SK-N-DZ (cell line): ENCODE data around the gene TRIM72. TPM values are rescaled to one million over a fixed set of nuclear protein-coding genes. Genes with fewer than 3 reads are reported as not detected.
"Not testable (repeated sequence)": the region's sequence is repeated elsewhere in the genome, so short reads cannot be mapped to it uniquely, and the experiment has no call there.

Experiments
- DNase-seq: peaks from one replicate; pipeline ENCODE4 v3.0.0-alpha.2; 2015; ENCODE audit warnings: low spot score
- polyA plus RNA-seq, 2 experiments: library from polyadenylated mRNA; depleted of rRNA; stranded (reverse); fragments of >200 nt; gene quantifications; 2 replicates each; pipeline ENCODE4 v1.2.3, GENCODE V29; 2014

TRIM72 gene, protein sequence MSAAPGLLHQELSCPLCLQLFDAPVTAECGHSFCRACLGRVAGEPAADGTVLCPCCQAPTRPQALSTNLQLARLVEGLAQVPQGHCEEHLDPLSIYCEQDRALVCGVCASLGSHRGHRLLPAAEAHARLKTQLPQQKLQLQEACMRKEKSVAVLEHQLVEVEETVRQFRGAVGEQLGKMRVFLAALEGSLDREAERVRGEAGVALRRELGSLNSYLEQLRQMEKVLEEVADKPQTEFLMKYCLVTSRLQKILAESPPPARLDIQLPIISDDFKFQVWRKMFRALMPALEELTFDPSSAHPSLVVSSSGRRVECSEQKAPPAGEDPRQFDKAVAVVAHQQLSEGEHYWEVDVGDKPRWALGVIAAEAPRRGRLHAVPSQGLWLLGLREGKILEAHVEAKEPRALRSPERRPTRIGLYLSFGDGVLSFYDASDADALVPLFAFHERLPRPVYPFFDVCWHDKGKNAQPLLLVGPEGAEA
- 0.01 TPM in 1 of 2 replicates, not detected in the other for polyA plus RNA-seq (2014; cell fraction: cytosol; rRNA removed)
- 0.06 TPM in 1 of 2 replicates, not detected in the other for polyA plus RNA-seq (2014; cell fraction: nucleus; rRNA removed)

DNA sequence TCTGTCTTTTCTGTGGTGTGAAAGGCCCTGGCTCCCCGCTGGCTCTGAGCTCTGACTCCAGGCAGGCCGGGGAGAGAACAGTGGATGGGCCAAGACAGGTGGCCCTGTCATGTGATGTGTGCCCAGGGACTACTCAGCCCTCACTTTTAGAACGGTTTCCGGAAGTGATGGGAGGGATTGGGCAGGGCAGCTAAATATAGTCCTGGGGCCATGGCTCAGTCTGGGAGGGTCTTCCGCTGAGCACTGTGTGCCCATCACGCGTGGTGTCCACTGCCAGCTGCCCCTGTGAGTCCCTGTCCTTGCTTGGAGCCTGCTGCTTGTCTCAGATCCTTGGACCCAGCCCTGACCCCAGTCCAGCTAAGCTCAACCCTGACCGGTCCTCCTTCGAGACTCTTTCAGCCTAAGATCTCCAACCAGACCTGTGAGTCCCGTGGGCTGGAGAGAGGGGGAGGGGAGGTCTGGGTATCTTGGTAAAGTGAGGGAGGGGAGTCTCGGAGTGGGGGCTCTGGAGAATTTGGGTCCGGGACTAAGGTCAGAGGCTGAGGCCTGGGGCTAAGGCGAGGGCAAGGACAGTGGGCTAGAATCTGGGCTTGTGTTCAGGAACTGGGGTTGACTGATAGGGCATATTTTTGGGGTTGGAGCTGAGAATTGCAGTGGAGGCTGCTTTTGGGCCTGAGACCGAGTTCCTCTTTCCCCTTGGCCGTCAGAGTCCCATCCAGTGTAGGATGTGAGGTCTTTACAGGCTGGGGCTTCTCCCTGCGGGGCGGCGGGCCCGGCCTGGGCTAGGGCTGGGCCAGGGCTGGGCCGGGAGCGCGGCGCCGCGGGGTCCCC is at the start of gene TRIM72:
TRIM72 (plus strand) TSS at position 243 of the 831 bp plus-strand sequence. CDS start 620 bp downstream, outside the sequence.
- DNase-seq: no peak

DNA sequence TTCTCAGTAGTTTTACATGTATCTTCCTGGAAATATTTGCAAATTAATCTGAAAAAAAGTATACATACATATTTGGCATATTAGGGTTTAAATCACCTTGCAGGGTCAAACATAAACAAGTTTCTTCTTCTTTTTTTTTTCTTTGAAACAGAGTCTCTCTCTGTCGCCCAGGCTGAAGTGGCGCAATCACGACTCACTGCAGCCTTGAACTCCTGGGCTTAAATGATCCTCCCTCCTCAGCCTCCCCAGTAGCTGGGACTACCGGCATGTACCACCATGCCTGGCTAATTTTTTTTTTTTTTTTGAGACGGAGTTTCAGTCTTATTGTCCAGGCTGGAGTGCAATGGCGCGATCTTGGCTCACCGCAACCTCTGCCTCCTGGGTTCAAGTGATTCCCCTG is 46.6 kb upstream of the TRIM72 start:
- DNase-seq: no peak

- DNase-seq: no peak
Observed at GRCh38 chr16:31168848-31169247, 45.1 kb upstream of the TRIM72 start.

- not testable (repeated sequence) for DNase-seq
Observed at GRCh38 chr16:31170048-31170447, 43.9 kb upstream of the TRIM72 start.

DNA sequence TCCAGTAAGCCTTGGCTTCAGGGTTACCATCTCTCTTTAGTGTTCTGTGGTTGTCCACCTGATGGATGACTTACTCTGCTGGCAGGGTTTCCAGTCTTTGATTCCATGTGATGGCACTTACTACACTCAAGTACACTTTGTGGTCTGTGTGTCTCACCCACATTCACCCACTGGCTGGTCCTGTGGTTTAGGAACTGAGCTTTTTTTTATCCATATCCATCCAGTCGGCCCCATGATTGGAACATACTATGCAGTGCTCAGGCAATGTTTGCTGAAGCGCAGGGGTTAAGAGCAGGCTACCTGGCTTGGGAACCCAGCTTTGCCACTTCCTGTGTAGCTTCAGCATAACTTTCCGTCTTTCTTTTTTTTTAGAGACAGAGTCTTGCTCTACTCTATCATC is 36.8 kb upstream of the TRIM72 start:
- DNase-seq: no peak

DNA sequence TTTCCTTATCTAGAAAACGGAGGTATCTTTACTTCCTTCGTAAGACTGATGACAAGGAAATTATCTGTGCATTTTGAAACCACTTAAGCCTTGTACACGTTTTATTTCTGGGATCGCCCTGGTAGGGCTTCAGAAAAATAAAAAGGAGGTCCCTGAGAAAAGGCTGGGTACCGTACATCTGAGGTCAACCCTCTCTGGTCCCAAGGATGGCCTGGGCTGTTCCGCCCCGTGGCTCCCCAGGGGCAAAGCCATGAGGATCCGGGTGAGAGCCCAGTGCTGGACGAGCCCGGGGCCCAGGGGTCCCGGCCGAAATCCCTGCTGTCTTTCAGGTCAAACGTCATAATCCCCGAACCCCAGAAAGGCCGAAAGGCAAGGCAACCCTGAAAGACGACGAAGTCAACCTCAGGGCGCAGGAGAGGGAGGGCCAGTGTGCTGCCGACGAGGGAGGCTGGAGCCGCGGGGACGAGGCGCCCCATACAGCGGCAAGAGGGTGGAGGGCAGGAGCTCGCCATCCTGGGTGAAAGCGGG is 34.6 kb upstream of the TRIM72 start:
- DNase-seq: no peak

DNA sequence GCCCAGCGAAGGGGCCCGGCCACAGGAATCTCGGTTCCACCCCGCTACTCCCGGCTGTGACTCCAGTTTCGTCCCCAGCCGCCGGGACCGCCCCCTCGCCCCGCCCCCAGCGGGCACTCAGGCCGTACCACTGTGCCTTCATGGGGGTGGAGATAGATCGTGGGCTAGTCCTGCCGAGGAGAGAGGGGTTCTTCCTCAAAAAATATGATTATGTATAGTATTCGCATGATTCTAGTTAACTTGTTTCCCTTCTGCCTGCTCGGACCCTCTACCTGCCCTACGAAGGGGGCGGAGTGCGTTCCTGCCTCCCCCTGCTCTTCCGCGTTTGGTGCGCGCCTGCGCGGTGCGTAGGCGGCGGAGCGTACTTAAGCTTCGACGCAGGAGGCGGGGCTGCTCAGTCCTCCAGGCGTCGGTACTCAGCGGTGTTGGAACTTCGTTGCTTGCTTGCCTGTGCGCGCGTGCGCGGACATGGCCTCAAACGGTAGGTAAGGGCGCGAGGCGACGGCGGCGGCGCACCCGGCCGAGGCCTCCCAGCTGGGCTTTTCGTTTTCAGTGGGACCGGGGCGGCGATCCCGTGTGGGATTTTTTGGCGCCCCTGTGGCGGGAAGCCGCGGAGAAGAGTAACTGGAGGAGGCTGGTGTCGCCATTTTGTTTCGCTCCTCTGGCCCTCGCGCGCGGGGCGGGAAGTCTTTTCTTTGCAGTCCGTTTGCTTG is 34.0 kb upstream of the TRIM72 start, which contains the start of gene FUS:
FUS (plus strand) TSS at position 393 of the 713 bp plus-strand sequence; CDS start at position 469, 76 bp downstream.
- DNase-seq: peak; percentile 92

- peak; percentile 36 for DNase-seq
Observed at GRCh38 chr16:31181102-31181830, 32.7 kb upstream of the TRIM72 start.

GRCh38 chr16:31182391-31182790 is 31.5 kb upstream of the TRIM72 start:
- no peak for DNase-seq

GRCh38 chr16:31183432-31184428 is 30.2 kb upstream of the TRIM72 start:
- no peak for DNase-seq

GRCh38 chr16:31184888-31185287 is 29.0 kb upstream of the TRIM72 start:
- no peak for DNase-seq

- DNase-seq: no peak
Observed at GRCh38 chr16:31185339-31185738, 28.6 kb upstream of the TRIM72 start.

DNA sequence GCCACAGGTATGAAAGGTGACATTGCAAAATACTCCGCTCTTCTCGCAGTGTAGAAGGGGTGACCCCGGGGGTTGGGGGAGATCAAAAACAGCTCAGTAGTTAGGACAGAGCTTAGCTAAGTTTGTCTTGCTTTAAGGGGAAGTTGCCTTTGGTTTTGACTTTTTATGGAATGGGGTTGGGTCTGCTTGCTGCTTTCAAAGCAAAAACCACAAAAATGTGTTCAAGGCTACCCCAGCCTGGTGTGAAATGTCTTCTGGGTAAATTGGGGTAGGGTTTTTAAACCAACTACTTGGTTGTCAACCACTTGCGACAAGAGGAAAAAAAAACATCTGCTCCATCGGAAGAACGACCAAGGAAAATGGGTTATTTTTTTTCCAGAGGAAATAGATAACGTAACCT is 27.7 kb upstream of the TRIM72 start:
- DNase-seq: no peak

DNA sequence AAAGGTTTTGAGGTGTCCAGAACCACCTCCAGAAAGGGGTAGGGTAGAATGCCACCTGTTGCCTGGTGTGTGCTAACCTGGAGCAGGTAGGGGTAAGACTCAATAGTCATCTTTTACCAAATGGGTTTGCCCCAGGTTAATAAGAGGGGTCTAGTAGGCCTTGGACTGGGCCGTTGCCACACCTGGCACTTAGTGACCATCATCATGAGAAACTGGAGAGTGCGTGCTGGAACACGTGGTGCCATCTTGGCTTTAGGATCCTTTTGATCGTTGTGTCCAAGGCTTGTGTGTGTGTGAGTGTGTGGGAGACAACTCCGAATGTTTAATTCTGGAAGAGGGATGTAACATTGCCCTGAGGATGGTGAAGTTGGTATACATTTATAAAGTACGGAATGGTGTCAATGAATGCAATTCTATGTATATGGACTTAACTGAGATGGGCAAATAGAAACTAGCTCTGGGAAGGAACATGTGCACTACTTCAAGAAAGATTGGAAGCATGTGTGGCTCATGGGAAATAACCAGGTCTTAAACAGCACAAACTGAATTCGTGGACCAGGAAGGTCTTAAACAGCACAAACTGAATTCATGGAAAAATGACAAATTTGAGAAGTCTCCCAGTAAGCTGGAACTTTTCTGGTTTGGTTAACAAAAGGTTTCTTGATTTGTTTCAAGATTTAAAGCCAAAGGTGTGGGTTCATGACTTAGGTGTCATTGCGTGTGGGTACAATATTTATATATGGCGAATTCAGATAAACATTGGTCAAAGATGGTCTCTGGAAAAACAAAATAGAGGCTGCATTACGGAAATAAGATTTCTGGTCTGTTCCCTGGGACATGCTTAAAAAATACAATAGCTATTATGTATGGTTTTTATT is 26.8 kb upstream of the TRIM72 start:
- no peak for DNase-seq

- DNase-seq: no peak
Observed at GRCh38 chr16:31187808-31188189, 26.1 kb upstream of the TRIM72 start.

DNA sequence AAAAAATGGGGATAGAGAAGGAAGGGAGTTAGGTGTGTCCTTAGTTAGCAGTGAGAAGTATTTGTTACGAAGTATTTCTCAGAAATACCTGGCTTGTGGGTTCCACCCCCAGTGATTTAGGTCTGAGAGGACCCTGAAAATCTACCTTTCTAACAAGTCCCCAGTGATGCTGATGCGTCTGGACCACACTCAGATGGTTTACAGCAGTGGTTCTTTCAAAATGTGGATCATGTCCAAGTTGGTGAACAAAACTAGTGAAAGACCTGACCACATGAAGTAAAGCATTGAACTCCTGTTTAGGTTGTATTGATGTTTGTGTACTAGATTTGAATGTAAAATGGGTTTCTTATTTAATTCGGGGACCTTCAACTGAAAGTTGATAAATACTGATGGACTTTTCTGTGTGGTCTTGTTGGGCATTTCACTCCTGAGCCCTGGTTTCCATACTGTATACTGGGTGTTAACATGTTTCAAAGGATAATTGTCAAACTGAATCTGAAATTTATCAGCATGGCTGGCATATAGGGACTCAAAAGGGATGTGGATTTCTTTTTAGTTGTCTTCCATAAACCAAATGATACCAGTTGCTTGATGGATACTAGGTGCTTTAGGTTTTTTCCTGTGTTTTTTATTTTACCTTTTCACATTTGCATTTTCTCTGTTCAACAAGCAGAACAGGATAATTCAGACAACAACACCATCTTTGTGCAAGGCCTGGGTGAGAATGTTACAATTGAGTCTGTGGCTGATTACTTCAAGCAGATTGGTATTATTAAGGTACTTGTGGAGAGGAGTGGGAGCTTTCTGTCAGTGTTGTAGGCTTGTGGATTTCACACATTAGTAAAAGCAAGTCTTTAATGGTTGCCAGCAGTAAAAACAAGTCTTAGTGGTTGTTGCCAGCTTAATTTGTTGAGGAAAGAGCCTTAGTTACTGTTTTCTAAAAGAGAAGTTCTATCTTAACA is 25.2 kb upstream of the TRIM72 start:
- DNase-seq: no peak

DNA sequence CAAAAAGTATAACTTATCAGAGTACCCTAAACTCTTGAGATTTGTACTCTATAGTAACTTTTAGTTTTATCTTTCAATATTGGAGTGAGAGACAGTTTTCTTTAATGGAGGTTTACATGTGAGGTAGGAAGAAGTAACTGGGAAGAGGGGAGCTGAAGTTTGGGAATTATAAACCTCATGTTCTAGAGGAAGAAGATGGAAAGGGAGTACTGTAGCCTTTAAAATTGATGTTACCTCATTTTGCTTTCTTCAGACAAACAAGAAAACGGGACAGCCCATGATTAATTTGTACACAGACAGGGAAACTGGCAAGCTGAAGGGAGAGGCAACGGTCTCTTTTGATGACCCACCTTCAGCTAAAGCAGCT is 24.5 kb upstream of the TRIM72 start:
- DNase-seq: no peak
